Measurements from ENCODE around the gene CDH16. TPM values are rescaled to one million over a fixed set of nuclear protein-coding genes. Genes with fewer than 3 reads are reported as not detected.

CDH16 gene
- total and polyA plus RNA-seq, 2 of the 13 experiments (the other 11 are each of a cell fraction or from before 2014, with no cell fraction given), result 2.7 to 3.9 TPM

- no peak for TF ChIP-seq YY1 (IDR thresholded peaks at IDR 0.05; ENCODE audit: insufficient read depth, insufficient replicate concordance, low read depth, low read length)
- TF ChIP-seq SCMH1 (CRISPR knock-in tag; IDR thresholded peaks at IDR 0.05; ENCODE audit: borderline replicate concordance), result no peak
- no peak for TF ChIP-seq MXD1 (CRISPR knock-in tag; IDR thresholded peaks at IDR 0.05)
- no peak for TF ChIP-seq ZBTB46 (CRISPR knock-in tag; IDR thresholded peaks at IDR 0.05; ENCODE audit: borderline replicate concordance)
- TF ChIP-seq RAD21 (CRISPR knock-in tag; IDR thresholded peaks at IDR 0.05), result no peak
- TF ChIP-seq ZNF329 (CRISPR knock-in tag; IDR thresholded peaks at IDR 0.05; ENCODE audit: low read depth), result no peak
- TF ChIP-seq CHD2 (IDR thresholded peaks at IDR 0.05; ENCODE audit: low read depth, low read length), result no peak
- TF ChIP-seq RARG (CRISPR knock-in tag; IDR thresholded peaks at IDR 0.05; ENCODE audit: low read depth), result no peak
- TF ChIP-seq HMGXB4 (CRISPR knock-in tag; IDR thresholded peaks at IDR 0.05; ENCODE audit: borderline replicate concordance in 1 of 2, low read depth in 1 of 2), result peak in 1 of 2 experiments; percentile 5; a peak in 1 of 4 replicates
- no peak for TF ChIP-seq ZNF547 (CRISPR knock-in tag; IDR thresholded peaks at IDR 0.05)
- no peak for TF ChIP-seq TEF (CRISPR knock-in tag; IDR thresholded peaks at IDR 0.05)
- 0 out of 2 replicates have a peak, but pooled peaks have one; percentile 20 for TF ChIP-seq ZNF431 (CRISPR knock-in tag; IDR thresholded peaks at IDR 0.05; ENCODE audit: borderline replicate concordance, low read depth)
- TF ChIP-seq CBFB (CRISPR knock-in tag; IDR thresholded peaks at IDR 0.05), result 0 out of 2 replicates have a peak, but pooled peaks have one; percentile 59
- no peak for TF ChIP-seq ZNF432 (CRISPR knock-in tag; IDR thresholded peaks at IDR 0.05; ENCODE audit: borderline replicate concordance)
- no peak for TF ChIP-seq ZNF781 (CRISPR knock-in tag; IDR thresholded peaks at IDR 0.05; ENCODE audit: borderline replicate concordance, not compliant biosample characterization)
- TF ChIP-seq ZNF580 (CRISPR knock-in tag; IDR thresholded peaks at IDR 0.05; ENCODE audit: borderline replicate concordance, low read depth), result peak; percentile 75; the same call in 1 of the 2 replicates
- TF ChIP-seq THAP7 (CRISPR knock-in tag; IDR thresholded peaks at IDR 0.05), result no peak
- no peak for TF ChIP-seq NFATC3 (CRISPR knock-in tag; IDR thresholded peaks at IDR 0.05)
- no peak for TF ChIP-seq FOSL1 (CRISPR knock-in tag; IDR thresholded peaks at IDR 0.05; ENCODE audit: borderline replicate concordance)
- no peak for TF ChIP-seq STAT5B (CRISPR knock-in tag; IDR thresholded peaks at IDR 0.05)
- no peak for TF ChIP-seq TCF12 (IDR thresholded peaks at IDR 0.05)
- no peak; the same call in 1 of the 2 replicates for TF ChIP-seq TCF12 (CRISPR knock-in tag; IDR thresholded peaks at IDR 0.05)
- 0 out of 2 replicates have a peak, but pooled peaks have one; percentile 26 for TF ChIP-seq TCF7L2 (IDR thresholded peaks at IDR 0.05; ENCODE audit: low read depth, low read length)
Measured at GRCh38 chr16:66905633-66906539, 12.8 kb downstream of the CDH16 start (continued).

All from HepG2 (cell line).